A673 (cell line): ENCODE results near the gene ADAMTS13. TPM values are rescaled to one million over a fixed set of nuclear protein-coding genes. Genes with fewer than 3 reads are reported as not detected.
A peak's percentile ranks its signal among the peaks of the same experiment; 100 is the strongest.

ENCODE experiments used
- BruUV-seq: library from RNA; stranded (reverse); fragments of 400-500 nt; replicated peaks from 2 replicates; lab custom pipeline; 2021; lab: Mats Ljungman, UMichigan
- CTCF ChIA-PET: fragments of 300-600 bp; sonication (Branson Sonifier 250); formaldehyde crosslinking; loops from one replicate; lab custom pipeline; 2022; ENCODE audit warnings: antibody characterized with exemption; lab: Charles Lee
- POLR2A ChIA-PET: fragments of 300-600 bp; sonication (Branson Sonifier 250); formaldehyde crosslinking; loops from one replicate; lab custom pipeline; 2022; ENCODE audit warnings: antibody characterized with exemption; ENCODE audit not compliant: low non-redundant PET; lab: Charles Lee
- DNase-seq: peaks from one replicate; pipeline ENCODE4 v3.0.0-alpha.2; 2015; ENCODE audit warnings: low spot score
- H3K27ac ChIP-seq: fragments of 200-600 bp; sonication (generic); 2 replicates; pipeline ENCODE4 v1.5.1; 2016; ENCODE audit warnings: mixed run types, low read depth, mild to moderate bottlenecking, mixed read lengths, antibody characterized with exemption, low read length; ENCODE audit not compliant: poor library complexity, severe bottlenecking
- H3K27me3 ChIP-seq: fragments of 200-600 bp; sonication (generic); replicated peaks from 2 replicates; pipeline ENCODE4 v1.6.1; 2017; ENCODE audit warnings: mixed run types, low read depth, mild to moderate bottlenecking, mixed read lengths, antibody characterized with exemption, low read length; ENCODE audit not compliant: insufficient read depth, poor library complexity
- H3K36me3 ChIP-seq: fragments of 200-600 bp; sonication (generic); 2 replicates; pipeline ENCODE4 v1.6.1; 2016; ENCODE audit warnings: mixed run types, mild to moderate bottlenecking, mixed read lengths, antibody characterized with exemption, low read length; ENCODE audit not compliant: insufficient read depth, poor library complexity, severe bottlenecking
- H3K4me1 ChIP-seq: fragments of 200-600 bp; sonication (generic); 2 replicates; pipeline ENCODE4 v1.6.1; 2017; ENCODE audit warnings: mixed run types, mild to moderate bottlenecking, mixed read lengths, antibody characterized with exemption, low read length; ENCODE audit not compliant: insufficient read depth, poor library complexity, severe bottlenecking
- H3K4me3 ChIP-seq: fragments of 200-600 bp; sonication (generic); 2 replicates; pipeline ENCODE4 v1.5.1; 2016; ENCODE audit warnings: low read depth, mixed run types, mild to moderate bottlenecking, mixed read lengths, low read length; ENCODE audit not compliant: poor library complexity, severe bottlenecking
- H3K9me3 ChIP-seq: fragments of 200-600 bp; sonication (generic); 2 replicates; pipeline ENCODE4 v1.6.1; 2016; ENCODE audit warnings: mixed run types, low read depth, mild to moderate bottlenecking, mixed read lengths, antibody characterized with exemption, low read length; ENCODE audit not compliant: poor library complexity, severe bottlenecking
- EZH2 ChIP-seq: fragments of 200-600 bp; sonication (generic); IDR thresholded peaks from 2 replicates; pipeline ENCODE4 v1.6.1; 2017; ENCODE audit warnings: borderline replicate concordance, low read depth, mild to moderate bottlenecking, mixed read lengths, antibody characterized with exemption, low read length; ENCODE audit not compliant: poor library complexity, severe bottlenecking
- intact Hi-C: fragments of 100-400 bp; cut with micrococcal nuclease; formaldehyde crosslinking; loops from one replicate; pipeline ENCODE4 v1.10.0; 2022; ENCODE audit not compliant: unreplicated experiment
- total RNA-seq: library from RNA; stranded (reverse); gene quantifications from 2 replicates; pipeline ENCODE4 v1.2.3, GENCODE V29; 2021
- TF ChIP-seq, protein P1 (sequence below): fragments of 300-800, 200-600 bp; sonication (generic); conservative IDR thresholded peaks from 2 replicates; pipeline ENCODE4 v1.5.1; 2017; ENCODE audit warnings: low read depth, mild to moderate bottlenecking, antibody characterized with exemption, low read length, moderate library complexity, mixed read lengths

ADAMTS13 gene
- total RNA-seq, 1 experiment from 2014 or later = 1.3 TPM

DNA sequence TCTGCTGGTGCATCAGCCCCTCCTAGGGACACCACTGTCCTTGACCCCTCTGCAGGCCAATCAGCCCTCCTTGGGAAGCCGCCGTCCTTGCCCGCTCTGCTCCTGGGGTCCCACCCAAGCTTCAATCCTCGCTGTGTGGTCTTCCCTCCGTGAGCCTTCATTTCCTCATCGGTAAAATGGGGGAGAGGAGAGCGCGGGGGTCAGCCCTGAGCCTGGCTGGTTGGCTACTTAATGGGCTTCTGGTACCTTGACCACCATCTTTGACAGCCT is 69.4 kb downstream of the ADAMTS13 start:
- DNase-seq = no peak
- Histone ChIP-seq H3K9me3 (no peaks in the 10 kb centered on the region), H3K36me3 (no peaks in the 10 kb centered on the region), H3K27ac (no peak overlapping the region), H3K27me3 (no peaks in the 10 kb centered on the region), H3K4me1 (no peaks in the 10 kb centered on the region), H3K4me3 (no peak overlapping the region)
- CTCF ChIA-PET = no interaction called here
- POLR2A ChIA-PET = no interaction called here
- intact Hi-C loops = no loop called here
- TF ChIP-seq, protein P1, sequence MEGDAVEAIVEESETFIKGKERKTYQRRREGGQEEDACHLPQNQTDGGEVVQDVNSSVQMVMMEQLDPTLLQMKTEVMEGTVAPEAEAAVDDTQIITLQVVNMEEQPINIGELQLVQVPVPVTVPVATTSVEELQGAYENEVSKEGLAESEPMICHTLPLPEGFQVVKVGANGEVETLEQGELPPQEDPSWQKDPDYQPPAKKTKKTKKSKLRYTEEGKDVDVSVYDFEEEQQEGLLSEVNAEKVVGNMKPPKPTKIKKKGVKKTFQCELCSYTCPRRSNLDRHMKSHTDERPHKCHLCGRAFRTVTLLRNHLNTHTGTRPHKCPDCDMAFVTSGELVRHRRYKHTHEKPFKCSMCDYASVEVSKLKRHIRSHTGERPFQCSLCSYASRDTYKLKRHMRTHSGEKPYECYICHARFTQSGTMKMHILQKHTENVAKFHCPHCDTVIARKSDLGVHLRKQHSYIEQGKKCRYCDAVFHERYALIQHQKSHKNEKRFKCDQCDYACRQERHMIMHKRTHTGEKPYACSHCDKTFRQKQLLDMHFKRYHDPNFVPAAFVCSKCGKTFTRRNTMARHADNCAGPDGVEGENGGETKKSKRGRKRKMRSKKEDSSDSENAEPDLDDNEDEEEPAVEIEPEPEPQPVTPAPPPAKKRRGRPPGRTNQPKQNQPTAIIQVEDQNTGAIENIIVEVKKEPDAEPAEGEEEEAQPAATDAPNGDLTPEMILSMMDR = no peak
- no peak for TF ChIP-seq EZH2
- BruUV-seq = no TSS peak

DNA sequence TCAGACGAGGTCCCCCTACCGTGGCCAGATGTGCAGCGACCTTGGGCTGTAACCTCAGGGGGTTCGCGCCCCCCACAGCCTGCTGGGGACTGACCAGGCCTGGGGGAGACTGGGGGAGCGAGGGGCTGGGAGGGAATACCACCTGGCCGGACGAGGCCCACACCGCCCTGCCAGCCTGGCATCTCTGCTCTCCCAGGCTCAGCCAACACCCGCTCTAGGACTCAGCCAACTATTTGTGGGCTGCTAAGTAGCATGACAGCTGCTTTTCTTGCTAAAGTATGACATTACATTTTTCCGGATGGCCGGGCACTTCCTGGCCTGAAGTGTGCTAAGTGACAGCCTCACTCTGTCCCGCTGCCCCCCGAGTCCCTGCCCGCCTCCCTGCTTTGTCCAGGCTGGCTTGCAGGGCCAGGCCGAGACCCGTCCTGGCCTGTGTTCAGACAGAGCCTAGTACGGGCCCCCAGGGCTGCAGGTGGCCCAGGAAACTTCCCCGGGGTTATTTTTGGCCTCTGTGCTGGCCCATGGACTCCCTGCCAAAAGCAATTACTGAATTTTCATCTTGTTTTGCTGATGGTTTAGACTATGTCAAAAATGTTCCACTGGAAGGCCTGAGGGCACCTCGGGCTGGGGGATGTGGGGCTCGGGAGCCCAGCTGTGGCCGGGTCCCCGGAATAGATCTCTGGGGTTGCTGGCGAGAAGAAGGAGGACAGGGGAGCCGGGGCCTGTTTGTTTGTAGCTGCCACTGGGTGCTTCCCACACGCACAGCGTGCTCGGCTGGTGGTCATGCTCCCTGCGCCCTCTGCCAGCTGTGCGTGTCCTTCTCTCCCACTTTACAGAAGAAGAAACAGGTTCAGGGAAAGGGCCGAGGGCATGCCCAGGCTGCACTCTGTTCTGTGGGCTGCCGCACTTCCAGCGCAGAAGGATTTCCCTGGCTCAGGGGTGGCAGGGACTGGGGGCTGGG is 70.2 kb downstream of the ADAMTS13 start:
- POLR2A ChIA-PET = no interaction called here
- no peak for TF ChIP-seq EZH2
- TF ChIP-seq, protein P1 = no peak

DNA sequence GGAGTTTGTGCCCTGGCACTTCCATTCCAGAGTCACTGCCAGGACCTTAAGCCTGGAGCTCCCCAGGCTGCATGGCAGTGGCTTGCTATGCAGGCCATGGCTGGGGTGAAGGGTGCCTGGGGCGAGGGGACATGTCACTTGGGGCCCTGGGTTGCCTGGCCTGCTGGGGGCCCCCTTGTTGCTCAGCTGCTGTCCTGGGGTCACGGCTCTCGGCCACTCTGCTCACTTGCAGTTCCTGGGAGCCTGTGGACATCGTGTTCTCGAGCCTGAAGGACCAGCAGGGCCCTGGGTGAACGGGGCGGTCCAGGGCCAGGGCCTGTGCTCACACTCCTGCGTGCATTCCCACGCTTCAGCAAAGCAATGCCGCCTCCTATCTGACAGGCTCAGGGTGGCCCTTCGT is 71.3 kb downstream of the ADAMTS13 start:
- Histone ChIP-seq H3K36me3 (no peaks in the 10 kb centered on the region), H3K27me3 (no peaks in the 10 kb centered on the region), H3K9me3 (no peaks in the 10 kb centered on the region), H3K27ac (no peak overlapping the region), H3K4me3 (no peak overlapping the region), H3K4me1 (no peaks in the 10 kb centered on the region)
- intact Hi-C loops = no loop called here
- ChIA-PET POLR2A (no interaction called here), CTCF (no interaction called here)
- no TSS peak for BruUV-seq
- TF ChIP-seq, protein P1 = no peak
- TF ChIP-seq EZH2 = no peak
- DNase-seq = no peak

More for the DNA sequence above, 70.2 kb downstream of the ADAMTS13 start:
- CTCF ChIA-PET = no interaction called here
- peak; percentile 20 for DNase-seq
- Histone ChIP-seq H3K27me3 (no peaks in the 10 kb centered on the region), H3K9me3 (no peaks in the 10 kb centered on the region), H3K4me3 (no peak overlapping the region), H3K36me3 (no peaks in the 10 kb centered on the region), H3K27ac (no peak overlapping the region), H3K4me1 (no peaks in the 10 kb centered on the region)
- no TSS peak for BruUV-seq
- intact Hi-C loops = no loop called here
